DND-41 (cell line): Measurements from ENCODE around the gene AHNAK.
"Not testable (repeated sequence)": the region's sequence is repeated elsewhere in the genome, so short reads cannot be mapped to it uniquely, and the experiment has no call there.

Experiments
- ATAC-seq: fragments of 200-7000 bp; cut with Tn5 transposase; 3 replicates; pipeline ENCODE4 v1.9.1; 2021; ENCODE audit warnings: low read depth; ENCODE audit not compliant: insufficient read depth
- DNase-seq: peaks from one replicate; pipeline ENCODE4 v3.0.0-alpha.2; 2020
- H2AFZ ChIP-seq: 2 replicates; pipeline ENCODE4 v1.6.0; 2012; ENCODE audit warnings: low read depth, low read length
- H3K27ac ChIP-seq: 2 replicates; pipeline ENCODE4 v1.5.1; 2012; ENCODE audit warnings: low read length, inconsistent platforms
- H3K27me3 ChIP-seq: fragments of 200-600 bp; sonication (generic); 2 replicates; pipeline ENCODE4 v1.6.0; 2012; ENCODE audit warnings: low read length, mild to moderate bottlenecking, inconsistent platforms; ENCODE audit not compliant: insufficient read depth, poor library complexity
- H3K36me3 ChIP-seq: 2 replicates; pipeline ENCODE4 v1.5.1; 2012; ENCODE audit warnings: low read length, inconsistent platforms; ENCODE audit not compliant: insufficient read depth
- H3K4me1 ChIP-seq: 2 replicates; pipeline ENCODE4 v1.5.1; 2012; ENCODE audit warnings: mild to moderate bottlenecking, low read length; ENCODE audit not compliant: insufficient read depth
- H3K4me2 ChIP-seq: 2 replicates; pipeline ENCODE4 v1.6.0; 2012; ENCODE audit warnings: mild to moderate bottlenecking, moderate library complexity, low read length, inconsistent platforms; ENCODE audit not compliant: insufficient read depth
- H3K4me3 ChIP-seq, 2 experiments: fragments of 200-600 bp in 1 of 2; shearing (Covaris generic) in 1 of 2; 2 replicates each; pipeline ENCODE4 v1.5.1; 2012 to 2016; ENCODE audit warnings: inconsistent platforms in 2 of 2, low read length in 2 of 2, mild to moderate bottlenecking in 2 of 2, low read depth in 1 of 2, moderate library complexity in 1 of 2
- H3K79me2 ChIP-seq: 2 replicates; pipeline ENCODE4 v1.6.0; 2012; ENCODE audit warnings: low read length, inconsistent platforms; ENCODE audit not compliant: insufficient read depth
- H3K9ac ChIP-seq: 2 replicates; pipeline ENCODE4 v1.6.0; 2012; ENCODE audit warnings: low read depth, mild to moderate bottlenecking, inconsistent platforms, low read length, moderate library complexity
- H3K9me3 ChIP-seq: 2 replicates; pipeline ENCODE4 v1.5.1; 2012; ENCODE audit warnings: low read length, moderate library complexity, mild to moderate bottlenecking, inconsistent platforms; ENCODE audit not compliant: insufficient read depth, severe bottlenecking
- H4K20me1 ChIP-seq: 2 replicates; pipeline ENCODE4 v1.6.0; 2012; ENCODE audit warnings: low read length; ENCODE audit not compliant: insufficient read depth
- EZH2 ChIP-seq: IDR thresholded peaks from 3 replicates; pipeline ENCODE4 v1.6.1; 2012; ENCODE audit warnings: borderline replicate concordance, low read depth, mild to moderate bottlenecking, moderate library complexity, low read length, inconsistent platforms; ENCODE audit not compliant: severe bottlenecking
- TF ChIP-seq, protein P1 (sequence below): IDR thresholded peaks from 2 replicates; pipeline ENCODE4 v1.5.1; 2012; ENCODE audit warnings: borderline replicate concordance, low read length, moderate library complexity, mild to moderate bottlenecking; ENCODE audit not compliant: poor library complexity, severe bottlenecking; ENCODE audit errors: extremely low read depth

The AHNAK gene

GRCh38 chr11:62450543-62451240 is 95.9 kb downstream of the AHNAK start:
- peaks cover 5% of the 10 kb centered on the region for H3K27me3 ChIP-seq
- no peak overlapping the region for H3K4me2 ChIP-seq
- no peaks in the 10 kb centered on the region for H3K4me1 ChIP-seq
- H3K9ac ChIP-seq: no peak overlapping the region
- H3K4me3 ChIP-seq: no peak overlapping the region
- H3K36me3 ChIP-seq: no peaks in the 10 kb centered on the region
- ATAC-seq: no peak
- no peak overlapping the region for H3K27ac ChIP-seq
- no peaks in the 10 kb centered on the region for H3K9me3 ChIP-seq
- no peak overlapping the region for H2AFZ ChIP-seq
- no peak for DNase-seq
- no peaks in the 10 kb centered on the region for H3K79me2 ChIP-seq
- H4K20me1 ChIP-seq: no peaks in the 10 kb centered on the region
- TF ChIP-seq EZH2: no peak
- TF ChIP-seq, protein P1, sequence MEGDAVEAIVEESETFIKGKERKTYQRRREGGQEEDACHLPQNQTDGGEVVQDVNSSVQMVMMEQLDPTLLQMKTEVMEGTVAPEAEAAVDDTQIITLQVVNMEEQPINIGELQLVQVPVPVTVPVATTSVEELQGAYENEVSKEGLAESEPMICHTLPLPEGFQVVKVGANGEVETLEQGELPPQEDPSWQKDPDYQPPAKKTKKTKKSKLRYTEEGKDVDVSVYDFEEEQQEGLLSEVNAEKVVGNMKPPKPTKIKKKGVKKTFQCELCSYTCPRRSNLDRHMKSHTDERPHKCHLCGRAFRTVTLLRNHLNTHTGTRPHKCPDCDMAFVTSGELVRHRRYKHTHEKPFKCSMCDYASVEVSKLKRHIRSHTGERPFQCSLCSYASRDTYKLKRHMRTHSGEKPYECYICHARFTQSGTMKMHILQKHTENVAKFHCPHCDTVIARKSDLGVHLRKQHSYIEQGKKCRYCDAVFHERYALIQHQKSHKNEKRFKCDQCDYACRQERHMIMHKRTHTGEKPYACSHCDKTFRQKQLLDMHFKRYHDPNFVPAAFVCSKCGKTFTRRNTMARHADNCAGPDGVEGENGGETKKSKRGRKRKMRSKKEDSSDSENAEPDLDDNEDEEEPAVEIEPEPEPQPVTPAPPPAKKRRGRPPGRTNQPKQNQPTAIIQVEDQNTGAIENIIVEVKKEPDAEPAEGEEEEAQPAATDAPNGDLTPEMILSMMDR: no peak

DNA sequence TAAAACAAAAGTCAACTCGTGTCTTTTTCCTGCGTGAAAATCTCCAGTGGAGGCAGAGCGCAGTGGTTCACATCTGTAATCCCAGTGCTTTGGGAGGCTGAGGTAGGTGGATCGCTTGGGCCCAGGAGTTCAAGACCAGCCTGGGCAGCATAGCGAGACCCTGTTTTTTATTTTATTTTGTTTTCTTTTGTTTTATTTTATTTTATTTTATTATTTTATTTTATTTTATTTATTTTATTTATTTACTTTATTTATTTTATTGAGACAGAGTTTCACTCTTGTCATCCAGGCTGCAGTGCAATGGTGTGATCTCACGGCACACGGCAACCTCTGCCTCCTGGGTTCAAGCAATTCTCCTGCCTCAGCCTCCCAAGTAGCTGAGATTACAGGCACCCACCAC is 96.7 kb downstream of the AHNAK start:
- ATAC-seq, H3K4me3 ChIP-seq, H3K9ac ChIP-seq, H3K27ac ChIP-seq, H2AFZ ChIP-seq, H3K79me2 ChIP-seq, DNase-seq, H3K36me3 ChIP-seq, H3K4me2 ChIP-seq, H4K20me1 ChIP-seq, H3K9me3 ChIP-seq, H3K4me1 ChIP-seq: not testable (repeated sequence)
- peaks cover 11% of the 10 kb centered on the region for H3K27me3 ChIP-seq

GRCh38 chr11:62449451-62449851 is 97.2 kb downstream of the AHNAK start:
- H3K4me3 ChIP-seq: no peak overlapping the region
- H3K4me2 ChIP-seq: no peak overlapping the region
- DNase-seq: no peak
- TF ChIP-seq EZH2: no peak
- TF ChIP-seq, protein P1: no peak
- no peak overlapping the region for H2AFZ ChIP-seq
- no peak overlapping the region for H3K9ac ChIP-seq
- no peak for ATAC-seq
- no peaks in the 10 kb centered on the region for H3K79me2 ChIP-seq
- no peaks in the 10 kb centered on the region for H3K36me3 ChIP-seq
- H3K27me3 ChIP-seq: peaks cover 15% of the 10 kb centered on the region
- H3K4me1 ChIP-seq: no peaks in the 10 kb centered on the region
- no peak overlapping the region for H3K27ac ChIP-seq
- no peaks in the 10 kb centered on the region for H3K9me3 ChIP-seq
- no peaks in the 10 kb centered on the region for H4K20me1 ChIP-seq

- no peak overlapping the region for H2AFZ ChIP-seq
- no peak overlapping the region for H3K27ac ChIP-seq
- H3K36me3 ChIP-seq: no peaks in the 10 kb centered on the region
- H3K4me2 ChIP-seq: no peak overlapping the region
- peaks cover 17% of the 10 kb centered on the region for H3K27me3 ChIP-seq
- no peaks in the 10 kb centered on the region for H3K9me3 ChIP-seq
- no peak for DNase-seq
- no peak for TF ChIP-seq EZH2
- TF ChIP-seq, protein P1: no peak
- no peak overlapping the region for H3K9ac ChIP-seq
- no peak overlapping the region for H3K4me3 ChIP-seq
- H3K79me2 ChIP-seq: no peaks in the 10 kb centered on the region
- no peaks in the 10 kb centered on the region for H4K20me1 ChIP-seq
- no peak for ATAC-seq
- H3K4me1 ChIP-seq: no peaks in the 10 kb centered on the region
Observed at GRCh38 chr11:62446091-62446490, 100.5 kb downstream of the AHNAK start.
